Keratinocyte (primary cell): ENCODE results near the gene LYPD6B. TPM values are rescaled to one million over a fixed set of nuclear protein-coding genes. Genes with fewer than 3 reads are reported as not detected.

Experiments
- DNase-seq: peaks from one replicate; pipeline ENCODE4 v3.0.0-alpha.2; 2011; ENCODE audit warnings: low read depth, missing footprints, low spot score
- FAIRE-seq: peaks from 2 replicates; lab custom pipeline; 2011; peaks lifted over from hg19 to GRCh38; lab: Jason Lieb, UNC
- H2AFZ ChIP-seq: 2 replicates; pipeline ENCODE4 v1.6.0; 2012; ENCODE audit warnings: low read length, control low read depth, inconsistent platforms; ENCODE audit not compliant: control insufficient read depth
- H3K27ac ChIP-seq: 2 replicates; pipeline ENCODE4 v1.5.1; 2011; ENCODE audit warnings: low read length; ENCODE audit not compliant: control insufficient read depth, insufficient read depth
- H3K27me3 ChIP-seq: 3 replicates; pipeline ENCODE4 v1.6.0; 2011; ENCODE audit warnings: low read length; ENCODE audit not compliant: control insufficient read depth, insufficient read depth; ENCODE audit errors: extremely low read depth
- H3K36me3 ChIP-seq, 2 experiments: 2 replicates in 1 of 2; 3 replicates in 1 of 2; pipeline ENCODE4 v1.5.1; 2011; ENCODE audit warnings: low read length in 2 of 2, mild to moderate bottlenecking in 1 of 2; ENCODE audit not compliant: control insufficient read depth in 2 of 2, insufficient read depth in 2 of 2; ENCODE audit errors: extremely low read depth in 1 of 2
- H3K4me1 ChIP-seq: 3 replicates; pipeline ENCODE4 v1.5.1; 2011; ENCODE audit warnings: low read length; ENCODE audit not compliant: control insufficient read depth, insufficient read depth; ENCODE audit errors: extremely low read depth
- H3K4me2 ChIP-seq: 3 replicates; pipeline ENCODE4 v1.6.0; 2011; ENCODE audit warnings: low read depth, low read length; ENCODE audit not compliant: control insufficient read depth, insufficient read depth; ENCODE audit errors: extremely low read depth
- H3K4me3 ChIP-seq, 3 experiments: fragments of 200-600 bp in 1 of 3; sonication (generic) in 1 of 3; 2 replicates in 2 of 3; 3 replicates in 1 of 3; pipeline ENCODE4 v1.5.1; 2011 to 2016; ENCODE audit warnings: low read length in 3 of 3, mild to moderate bottlenecking in 3 of 3, control low read depth in 2 of 3, inconsistent platforms in 1 of 3, low read depth in 1 of 3, mixed read lengths in 1 of 3, mixed run types in 1 of 3, moderate library complexity in 1 of 3; ENCODE audit not compliant: control insufficient read depth in 2 of 3, insufficient read depth in 2 of 3; ENCODE audit errors: extremely low read depth in 1 of 3
- H3K79me2 ChIP-seq: 2 replicates; pipeline ENCODE4 v1.6.0; 2012; ENCODE audit warnings: low read length; ENCODE audit not compliant: control insufficient read depth, insufficient read depth
- H3K9ac ChIP-seq: 3 replicates; pipeline ENCODE4 v1.6.0; 2011; ENCODE audit warnings: low read length; ENCODE audit not compliant: control insufficient read depth, insufficient read depth; ENCODE audit errors: extremely low read depth
- H3K9me1 ChIP-seq: 3 replicates; pipeline ENCODE4 v1.6.0; 2011; ENCODE audit warnings: low read length; ENCODE audit not compliant: control insufficient read depth, insufficient read depth; ENCODE audit errors: extremely low read depth
- H3K9me3 ChIP-seq: 2 replicates; pipeline ENCODE4 v1.5.1; 2012; ENCODE audit warnings: low read depth, low read length; ENCODE audit not compliant: control insufficient read depth
- H4K20me1 ChIP-seq: 3 replicates; pipeline ENCODE4 v1.6.0; 2011; ENCODE audit warnings: low read length; ENCODE audit not compliant: control insufficient read depth, insufficient read depth; ENCODE audit errors: extremely low read depth
- CTCF ChIP-seq, 3 experiments: IDR thresholded peaks in 1 of 3; conservative IDR thresholded peaks in 1 of 3; optimal IDR thresholded peaks in 1 of 3; 2 replicates in 2 of 3; 3 replicates in 1 of 3; pipeline versions ENCODE3 to v1.5.1; 2011; ENCODE audit warnings: low read length in 3 of 3, mild to moderate bottlenecking in 3 of 3, moderate library complexity in 2 of 3, control low read depth in 1 of 3, inconsistent platforms in 1 of 3; ENCODE audit not compliant: insufficient read depth in 2 of 3; ENCODE audit errors: extremely low read depth in 1 of 3
- EZH2 ChIP-seq: IDR thresholded peaks from one replicate; pipeline ENCODE4 v1.6.1; 2012; ENCODE audit warnings: inconsistent platforms, mild to moderate bottlenecking, low read length, moderate library complexity
- dilution Hi-C: fragments of 300-500 bp; cut with MboI; formaldehyde crosslinking; loops from one replicate; pipeline ENCODE4 v1.7.0; 2020; ENCODE audit warnings: low sequenced_read_pairs; ENCODE audit not compliant: extremely low pct_ligation_motif_present
- polyA plus RNA-seq, 5 experiments: library from polyadenylated mRNA; depleted of rRNA in 3 of 5; stranded (reverse) in 3 of 5; stranded (forward) in 1 of 5; unstranded in 1 of 5; fragments of >200 nt; gene quantifications; 1 replicate in 1 of 5; 2 replicates in 3 of 5; 3 replicates in 1 of 5; pipeline versions ENCODE4 v1.2.1 to v1.2.3, GENCODE V29; 2011 to 2012; ENCODE audit warnings: missing spikeins in 2 of 5, low read depth in 1 of 5, low replicate concordance in 1 of 5

LYPD6B gene
- polyA plus RNA-seq, 1 donor (not counting 4 experiments of a cell fraction or from before 2014, with no cell fraction given) = 24.7 TPM

- H3K9me3 ChIP-seq = no peaks in the 10 kb centered on the region
- dilution Hi-C loops = no loop called here
Observed at GRCh38 chr2:149115781-149116180, 77.3 kb downstream of the LYPD6B start.

GRCh38 chr2:149119368-149119767 lies 80.9 kb downstream of the LYPD6B start:
- dilution Hi-C loops = no loop called here
- no peak overlapping the region for H3K27ac ChIP-seq
- TF ChIP-seq EZH2 (no peak), CTCF (optimal IDR thresholded peaks at IDR 0.05 in 1 of 3, IDR thresholded peaks at IDR 0.05 in 1 of 3, conservative IDR thresholded peaks at IDR 0.05 in 1 of 3; ENCODE audit: extremely low read depth in 1 of 3, insufficient read depth in 2 of 3, low read length in 3 of 3) (no peak)
- H3K9ac ChIP-seq = no peak overlapping the region
- H3K27me3 ChIP-seq = no peaks in the 10 kb centered on the region
- H3K4me1 ChIP-seq = no peaks in the 10 kb centered on the region
- H3K4me2 ChIP-seq = no peak overlapping the region
- H3K9me3 ChIP-seq = no peaks in the 10 kb centered on the region
- H2AFZ ChIP-seq = no peak overlapping the region
- FAIRE-seq = no peak
- no peak for DNase-seq
- no peaks in the 10 kb centered on the region for H4K20me1 ChIP-seq
- H3K4me3 ChIP-seq = no peak overlapping the region
- peaks cover 0 to 4% of the 10 kb centered on the region in 2 experiments for H3K36me3 ChIP-seq
- no peaks in the 10 kb centered on the region for H3K9me1 ChIP-seq
- H3K79me2 ChIP-seq = no peaks in the 10 kb centered on the region

More at GRCh38 chr2:149115781-149116180, 77.3 kb downstream of the LYPD6B start:
- H3K79me2 ChIP-seq = no peaks in the 10 kb centered on the region
- H3K9ac ChIP-seq = no peak overlapping the region
- FAIRE-seq (no peak), DNase-seq (no peak)
- H3K27me3 ChIP-seq = no peaks in the 10 kb centered on the region
- no peak overlapping the region for H3K4me2 ChIP-seq
- no peaks in the 10 kb centered on the region for H3K4me1 ChIP-seq
- H3K27ac ChIP-seq = no peak overlapping the region
- H3K4me3 ChIP-seq = no peak overlapping the region
- H3K9me1 ChIP-seq = no peaks in the 10 kb centered on the region
- no peaks in the 10 kb centered on the region for H4K20me1 ChIP-seq
- H3K36me3 ChIP-seq = no peaks in the 10 kb centered on the region
- TF ChIP-seq CTCF (optimal IDR thresholded peaks at IDR 0.05 in 1 of 3, IDR thresholded peaks at IDR 0.05 in 1 of 3, conservative IDR thresholded peaks at IDR 0.05 in 1 of 3; ENCODE audit: extremely low read depth in 1 of 3, insufficient read depth in 2 of 3, low read length in 3 of 3) (no peak), EZH2 (no peak)
- H2AFZ ChIP-seq = no peak overlapping the region
